ENCODE data around the gene SPATA7.

Gene SPATA7

DNA sequence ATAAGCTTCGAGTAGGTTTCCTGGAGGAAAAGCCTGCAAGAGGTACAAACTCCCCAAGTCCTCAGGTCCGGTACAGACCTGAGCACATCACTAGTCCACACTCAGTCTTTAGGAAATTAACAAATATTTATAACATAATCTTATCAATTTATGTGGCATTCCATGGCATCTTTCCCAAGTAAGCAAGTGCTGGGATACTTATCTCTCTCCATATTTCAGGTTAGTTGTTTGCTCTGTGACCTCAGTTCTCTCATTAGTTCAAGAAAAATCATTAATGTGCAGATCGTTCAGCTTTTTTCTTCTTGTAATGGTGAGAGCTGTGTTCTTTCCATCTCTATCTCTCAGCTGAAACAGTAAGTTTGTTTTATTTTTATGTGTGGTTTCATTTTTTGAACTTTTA is 34.7 kb downstream of the SPATA7 start:
- DNase-seq, result no peak

DNA sequence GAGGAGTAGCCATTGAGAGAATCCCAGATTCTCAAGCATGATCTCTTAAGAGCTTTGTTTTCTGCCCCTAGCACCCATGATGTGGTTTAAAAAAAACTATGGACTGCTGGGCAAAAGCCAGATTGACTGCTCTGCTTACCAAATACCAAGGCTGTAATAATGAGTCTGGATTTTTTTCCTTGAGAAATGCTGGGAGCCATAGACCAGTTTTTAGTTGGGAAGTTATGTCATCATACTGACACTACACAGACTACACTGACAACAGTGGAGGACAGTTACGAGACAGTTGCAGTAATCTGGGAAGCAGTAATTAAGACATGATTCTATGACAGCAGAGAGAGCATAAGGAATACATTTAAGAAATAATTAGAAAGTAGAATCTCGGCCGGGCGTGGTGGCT is 35.8 kb downstream of the SPATA7 start:
- DNase-seq, result no peak

DNA sequence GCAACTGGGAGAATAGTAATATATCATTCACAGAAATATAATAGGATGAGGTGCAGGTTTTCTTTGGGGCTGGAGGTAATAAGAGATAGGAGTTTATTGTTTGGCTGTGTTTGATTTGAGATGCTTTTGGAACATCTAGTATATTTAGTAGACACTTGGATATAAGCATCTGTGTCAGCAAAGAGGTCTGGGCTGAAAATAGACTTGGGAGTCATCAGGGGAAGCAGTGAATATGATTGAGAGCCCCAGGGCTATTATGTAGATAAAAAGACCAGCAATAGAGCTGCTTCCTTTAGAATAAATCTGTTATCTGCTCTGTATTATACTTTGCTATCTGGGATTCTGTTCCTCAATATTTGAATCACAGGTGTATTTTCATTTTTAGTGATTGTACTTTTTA is 36.6 kb downstream of the SPATA7 start:
- DNase-seq, result no peak

DNA sequence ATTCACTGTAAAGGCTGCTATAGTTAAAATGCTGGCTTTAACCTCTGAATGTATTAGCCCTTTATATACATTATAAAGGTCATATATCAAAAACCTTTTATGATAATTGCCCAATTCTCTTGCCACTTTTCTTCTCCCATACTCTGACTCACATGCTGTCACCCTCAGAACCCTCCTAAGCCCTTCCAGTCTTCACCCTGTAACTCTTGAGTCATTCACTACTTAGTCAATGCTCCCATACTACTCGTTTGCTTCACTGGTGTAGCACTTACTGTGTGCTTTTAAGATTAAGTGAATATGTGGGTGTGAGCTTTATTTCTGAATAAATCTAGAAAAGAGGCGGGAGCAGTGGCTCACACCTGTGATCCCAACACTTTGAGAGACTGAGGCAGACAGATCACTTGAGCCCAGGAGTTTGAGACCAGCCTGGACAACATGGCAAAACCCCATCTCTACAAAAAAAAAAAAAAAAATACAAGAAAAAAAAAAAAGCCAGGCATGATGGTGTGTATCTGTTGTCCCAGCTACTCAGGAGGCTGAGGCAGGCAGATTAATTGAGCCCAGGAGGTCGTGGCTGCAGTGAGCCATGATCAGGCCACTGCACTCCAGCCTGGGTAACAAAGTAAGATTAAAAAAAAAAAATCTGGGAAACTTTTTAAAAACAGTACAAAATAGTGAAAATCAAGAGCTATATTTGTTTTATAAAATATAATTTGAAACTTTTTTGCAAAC is 37.6 kb downstream of the SPATA7 start:
- DNase-seq, result peak; percentile 22

DNA sequence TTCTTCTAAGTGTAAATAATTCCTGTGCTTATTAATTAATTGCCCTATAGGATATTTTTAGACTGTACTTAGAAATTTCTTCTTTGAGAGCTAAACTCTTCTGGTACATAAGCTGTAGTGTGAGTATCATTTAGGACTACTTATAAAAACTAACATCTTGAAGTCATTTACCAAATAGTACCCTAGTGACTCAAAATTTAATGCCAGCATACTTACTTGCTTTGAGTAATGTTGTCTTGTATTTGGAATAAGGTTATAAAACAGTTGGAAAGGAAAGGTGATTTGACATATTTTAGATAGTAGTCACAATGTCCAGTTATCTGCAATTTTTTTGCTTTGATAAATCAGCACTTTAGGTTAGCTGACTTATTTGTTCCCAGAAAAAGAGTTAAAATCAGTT is 39.1 kb downstream of the SPATA7 start:
- DNase-seq, result no peak

DNA sequence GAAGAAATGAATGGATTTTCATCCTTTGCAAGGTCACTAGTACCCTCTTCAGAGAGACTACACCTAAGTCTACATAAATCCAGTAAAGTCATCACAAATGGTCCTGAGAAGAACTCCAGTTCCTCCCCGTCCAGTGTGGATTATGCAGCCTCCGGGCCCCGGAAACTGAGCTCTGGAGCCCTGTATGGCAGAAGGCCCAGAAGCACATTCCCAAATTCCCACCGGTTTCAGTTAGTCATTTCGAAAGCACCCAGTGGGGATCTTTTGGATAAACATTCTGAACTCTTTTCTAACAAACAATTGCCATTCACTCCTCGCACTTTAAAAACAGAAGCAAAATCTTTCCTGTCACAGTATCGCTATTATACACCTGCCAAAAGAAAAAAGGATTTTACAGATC is 40.8 kb downstream of the SPATA7 start:
- DNase-seq, result no peak

DNA sequence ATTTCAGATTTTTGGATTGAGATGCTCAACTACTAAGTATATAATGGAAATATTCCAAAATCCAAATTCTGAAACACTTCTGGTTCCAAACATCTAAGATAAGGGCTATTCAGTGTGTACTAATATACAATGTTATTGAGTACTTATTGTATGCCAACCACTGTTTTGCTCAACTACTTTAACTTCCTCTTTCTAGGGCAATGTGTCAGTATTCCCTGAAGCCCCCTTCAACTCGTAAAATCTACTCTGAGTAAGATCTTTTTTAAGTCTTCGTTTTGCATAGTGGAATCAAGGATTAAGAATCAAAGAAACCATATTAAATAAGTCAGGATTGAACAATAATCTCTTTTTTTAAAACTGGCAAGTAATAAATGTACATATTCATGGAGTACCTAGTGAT is 45.5 kb downstream of the SPATA7 start:
- no peak for DNase-seq

DNA sequence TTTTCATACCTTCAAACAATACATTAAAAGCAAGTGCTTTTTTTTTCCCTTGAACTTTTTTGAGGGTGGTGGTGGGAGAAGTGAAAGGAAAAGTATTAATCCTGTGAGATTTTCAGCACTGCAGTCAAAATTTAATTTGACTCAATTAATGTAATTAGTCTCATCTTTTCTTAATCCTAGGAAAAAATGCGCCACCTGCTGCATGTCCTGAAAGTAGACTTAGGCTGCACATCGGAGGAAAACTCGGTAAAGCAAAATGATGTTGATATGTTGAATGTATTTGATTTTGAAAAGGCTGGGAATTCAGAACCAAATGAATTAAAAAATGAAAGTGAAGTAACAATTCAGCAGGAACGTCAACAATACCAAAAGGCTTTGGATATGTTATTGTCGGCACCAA is 52.2 kb downstream of the SPATA7 start:
- no peak for DNase-seq

DNA sequence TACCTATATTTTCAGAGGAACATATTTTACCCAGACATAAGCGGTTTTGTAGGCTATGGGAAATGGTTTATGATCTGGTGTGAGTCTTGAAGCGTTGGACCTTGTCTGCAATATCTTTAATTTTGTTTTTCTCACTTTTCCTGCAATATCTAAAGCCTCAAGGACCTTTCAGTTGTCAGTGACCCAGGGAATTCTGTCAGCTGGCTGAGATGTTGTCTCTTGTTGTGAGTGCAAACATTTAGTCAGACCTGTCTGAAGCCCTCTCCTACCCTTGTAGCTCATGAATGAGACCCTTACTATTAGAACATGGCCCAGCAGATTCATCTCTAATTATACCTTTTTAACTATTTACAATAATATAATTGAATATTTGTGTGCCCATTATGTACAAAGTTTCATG is 53.6 kb downstream of the SPATA7 start:
- no peak for DNase-seq

DNA sequence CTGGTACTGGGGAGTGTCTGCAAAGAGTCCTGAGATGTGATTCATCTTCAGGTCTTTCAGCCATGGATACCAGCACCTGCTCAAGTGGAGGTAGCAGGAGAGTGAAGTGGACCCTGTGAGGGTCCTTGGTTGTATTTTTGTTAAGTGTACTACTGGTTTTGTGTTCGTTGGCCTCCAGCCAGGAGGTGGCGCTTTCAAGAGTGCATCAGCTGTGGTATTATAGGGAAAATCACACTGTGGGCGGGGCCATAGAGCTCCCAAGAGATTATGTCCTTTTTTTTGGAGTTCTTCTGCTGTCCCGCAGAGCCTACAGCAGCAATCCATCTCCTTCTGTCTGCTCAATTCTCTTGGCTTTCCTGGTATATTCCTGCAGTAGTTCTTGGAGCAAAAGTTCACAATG is 66.8 kb downstream of the SPATA7 start:
- DNase-seq, result peak; percentile 15

DNA sequence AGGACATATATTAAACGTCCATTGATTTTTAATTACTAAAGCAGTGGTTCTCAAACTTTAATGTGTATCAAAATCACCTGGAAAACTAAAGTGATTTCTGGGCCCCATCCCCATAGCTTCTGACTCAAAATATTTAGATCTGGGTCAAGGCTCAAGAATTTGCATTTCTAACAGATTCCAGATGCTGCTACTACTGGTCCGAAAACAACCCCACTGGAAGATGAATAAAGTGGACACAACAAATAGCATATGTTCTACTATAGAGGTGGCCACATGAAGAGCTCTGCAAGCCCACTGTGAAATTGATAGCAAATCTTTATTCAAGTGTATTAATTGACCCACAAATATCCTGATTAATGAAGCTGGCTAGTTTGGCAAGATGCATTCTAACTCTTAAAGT is 69.4 kb downstream of the SPATA7 start:
- DNase-seq, result no peak

DNA sequence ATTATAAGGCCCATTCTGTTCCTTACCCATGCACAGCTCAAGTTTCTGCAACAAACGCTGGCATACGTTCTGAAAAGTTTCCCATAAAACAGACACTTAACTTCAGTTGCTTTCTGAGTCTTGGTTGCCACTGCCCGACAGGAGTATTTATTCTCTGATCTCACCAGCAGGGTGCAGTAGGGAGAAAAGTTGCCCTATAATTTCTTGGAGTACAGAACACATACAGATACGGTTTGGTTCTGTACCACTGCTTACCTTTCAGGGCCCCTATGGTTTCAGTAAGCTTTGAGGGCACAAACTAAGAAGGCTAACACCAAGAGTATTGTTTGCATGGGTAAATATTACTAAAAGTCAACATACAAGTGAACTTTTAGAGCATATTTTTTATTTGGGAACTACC is 77.9 kb downstream of the SPATA7 start:
- peak; percentile 14 for DNase-seq

DNA sequence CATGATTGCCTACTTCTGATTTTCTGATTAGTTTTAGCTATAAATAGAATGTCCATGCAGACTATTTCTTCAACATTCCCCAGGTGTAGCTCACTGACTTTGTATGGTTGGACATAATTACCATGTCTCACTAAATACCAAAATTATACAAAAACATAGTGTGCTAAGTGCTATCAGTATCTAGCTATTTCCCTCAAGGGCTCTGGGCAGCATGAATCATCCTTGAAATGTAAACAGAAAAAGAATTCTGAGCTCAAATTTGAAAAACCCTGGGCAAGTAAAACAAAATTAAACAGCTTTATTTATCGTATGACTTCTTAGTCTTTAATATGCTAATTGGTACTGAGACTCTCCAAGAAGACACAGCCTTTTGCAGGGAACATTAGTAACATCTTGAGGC is 82.9 kb downstream of the SPATA7 start:
- DNase-seq, result no peak

DNA sequence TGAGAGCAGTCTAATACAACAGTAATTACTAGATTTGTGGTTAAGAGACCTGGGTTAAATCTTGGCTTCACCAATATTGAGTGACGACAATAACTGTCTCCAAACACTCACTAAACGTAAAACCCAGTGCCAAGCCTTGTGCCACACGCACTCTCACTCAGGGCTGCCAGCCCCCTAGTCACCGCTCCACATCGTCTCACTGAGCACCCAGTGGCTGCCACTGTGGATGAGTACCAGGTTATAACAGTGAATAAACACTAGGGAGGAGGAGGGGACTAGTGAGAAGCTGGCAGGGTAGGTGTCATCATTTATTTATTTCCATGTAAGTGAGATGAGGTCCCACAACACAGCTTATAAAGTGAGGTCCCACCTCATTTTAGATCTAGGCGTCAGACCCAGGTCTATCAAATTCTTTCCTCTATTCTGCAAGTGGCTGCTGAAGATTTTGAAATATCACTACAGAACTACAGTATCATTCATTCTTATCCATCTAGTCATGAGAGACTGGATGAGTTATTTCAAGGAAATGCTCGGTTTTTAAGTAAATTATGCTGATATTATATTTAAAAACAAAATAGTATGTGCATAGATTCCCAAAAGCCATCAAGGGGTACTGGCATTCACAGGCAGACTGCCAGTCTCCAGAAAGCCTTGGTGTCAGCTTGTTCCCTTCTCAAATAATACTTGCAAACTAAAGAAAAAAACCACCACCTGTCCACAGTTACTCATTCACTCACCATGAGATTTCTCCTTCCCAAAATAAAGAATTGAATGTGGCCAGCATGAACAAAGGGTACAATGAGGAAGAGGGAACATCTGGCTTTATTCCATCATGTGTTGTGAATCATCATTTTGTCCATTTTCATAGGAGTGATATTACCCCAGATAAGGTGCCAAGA is 85.3 kb downstream of the SPATA7 start:
- DNase-seq, result no peak

DNA sequence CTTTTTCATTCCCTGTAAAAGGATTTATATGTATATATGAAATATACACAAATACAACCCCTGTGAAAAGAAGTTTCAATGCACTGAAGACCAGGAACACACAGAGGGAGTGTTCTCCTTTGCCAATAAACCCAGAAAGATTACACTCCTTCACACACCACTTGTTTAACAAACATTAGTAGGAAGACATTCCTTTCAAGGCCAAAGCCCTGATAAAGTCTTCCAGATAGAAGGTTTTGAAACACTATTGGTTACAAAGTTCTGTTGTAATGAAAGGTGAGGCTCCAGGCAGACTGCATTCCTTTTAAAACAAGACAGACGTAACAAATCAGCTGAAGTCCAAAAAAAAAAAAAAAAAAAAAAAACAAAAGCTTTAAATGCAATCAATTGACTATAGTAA is 88.3 kb downstream of the SPATA7 start:
- no peak for DNase-seq

DNA sequence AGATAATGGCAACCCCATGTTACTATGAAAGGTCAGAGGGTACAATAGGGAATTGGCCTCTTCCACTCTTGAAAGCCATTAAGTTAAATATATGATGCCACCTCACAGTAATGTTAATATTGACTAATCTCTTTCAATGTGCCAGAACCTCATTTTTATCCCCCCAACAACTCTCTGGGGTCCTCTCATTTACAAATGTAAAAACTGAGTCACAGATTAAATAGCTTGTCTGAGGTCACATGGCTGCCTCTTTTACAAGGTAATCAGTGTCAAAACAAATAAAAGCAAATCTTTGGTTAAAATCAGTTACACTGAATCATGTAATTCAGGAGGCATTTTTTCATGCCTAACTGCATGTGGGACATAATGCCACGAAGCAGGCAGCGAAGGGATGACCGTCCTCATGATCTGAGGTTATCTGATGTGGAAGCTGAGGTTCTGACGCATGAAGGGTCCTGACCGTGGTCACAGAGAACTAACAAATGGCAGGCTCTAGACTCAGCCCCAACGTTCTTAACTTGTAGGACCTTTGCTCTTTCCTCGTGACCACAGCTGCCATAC is 90.8 kb downstream of the SPATA7 start:
- no peak for DNase-seq

DNA sequence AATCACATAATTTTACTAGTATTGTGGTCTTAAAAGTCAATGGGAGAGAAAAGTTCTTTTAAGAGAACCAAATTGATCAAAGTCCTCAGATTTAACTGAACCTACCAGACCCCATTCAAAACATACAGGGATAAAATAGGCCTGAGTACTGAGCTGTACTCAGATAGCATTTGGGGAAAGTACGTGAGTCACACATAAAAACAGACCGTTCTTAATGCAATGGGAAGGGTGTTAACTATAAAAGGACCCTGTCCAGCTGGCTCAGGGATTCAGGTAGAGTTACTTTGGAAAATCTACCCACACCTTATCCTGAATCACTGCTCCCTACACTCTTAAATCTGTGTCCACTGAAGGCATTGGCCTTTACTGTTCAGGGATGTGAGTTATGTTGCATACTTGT is 91.4 kb downstream of the SPATA7 start:
- DNase-seq, result no peak

DNA sequence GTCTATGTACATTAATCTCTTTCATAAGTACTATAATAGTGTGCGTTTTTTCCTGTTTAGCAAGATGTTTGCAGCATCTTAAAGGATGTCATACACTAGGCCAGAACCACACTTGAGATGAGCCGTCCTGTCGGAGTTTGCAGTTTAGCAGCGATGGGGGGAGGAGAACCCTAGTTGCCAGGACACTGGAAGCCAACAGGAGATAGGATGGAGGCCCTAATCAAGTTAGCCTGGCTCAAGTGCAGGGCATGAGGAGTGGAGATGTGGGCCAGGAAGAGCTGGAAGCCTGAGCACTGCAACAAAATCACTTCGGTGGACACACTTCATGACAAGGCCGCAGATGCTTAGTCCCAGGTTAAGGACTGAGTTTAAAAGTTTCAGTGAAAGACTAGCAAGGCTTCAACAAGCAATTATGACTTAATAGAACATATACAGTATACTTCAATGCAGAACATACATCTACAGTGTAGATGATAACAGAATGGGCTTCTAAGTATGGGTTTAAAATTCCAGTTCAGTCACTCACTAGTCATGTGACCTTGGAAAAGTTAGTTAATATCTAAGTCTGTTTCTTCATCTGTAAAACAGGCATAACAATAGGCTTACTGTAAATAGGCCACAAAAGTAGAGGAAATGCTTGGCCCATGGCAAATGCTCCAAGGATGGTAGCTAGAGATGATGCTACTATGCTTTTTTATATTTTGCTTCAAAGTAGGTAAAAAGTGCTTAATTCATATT is 92.2 kb downstream of the SPATA7 start:
- DNase-seq, result no peak

DNA sequence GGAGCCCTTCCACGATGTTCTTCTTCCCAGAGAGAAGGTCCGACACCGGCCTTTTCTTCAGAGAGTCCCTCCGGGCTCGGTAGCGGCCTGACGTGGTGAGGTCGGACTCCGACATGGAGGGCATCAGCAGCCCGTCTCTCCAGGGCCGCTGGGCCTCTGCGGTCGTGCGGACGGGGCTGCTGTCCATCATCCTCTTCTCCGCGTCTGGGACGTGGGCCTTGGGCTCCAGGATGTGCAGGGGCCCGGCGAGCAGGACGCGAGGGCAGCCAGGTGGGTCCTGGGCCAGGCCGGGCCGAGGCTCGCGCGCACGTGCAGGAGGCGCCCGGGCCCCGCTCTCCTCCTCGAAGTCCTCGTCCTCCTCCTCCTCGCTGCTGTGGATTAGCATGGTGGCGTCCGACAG is 93.5 kb downstream of the SPATA7 start:
- DNase-seq, result no peak

DNA sequence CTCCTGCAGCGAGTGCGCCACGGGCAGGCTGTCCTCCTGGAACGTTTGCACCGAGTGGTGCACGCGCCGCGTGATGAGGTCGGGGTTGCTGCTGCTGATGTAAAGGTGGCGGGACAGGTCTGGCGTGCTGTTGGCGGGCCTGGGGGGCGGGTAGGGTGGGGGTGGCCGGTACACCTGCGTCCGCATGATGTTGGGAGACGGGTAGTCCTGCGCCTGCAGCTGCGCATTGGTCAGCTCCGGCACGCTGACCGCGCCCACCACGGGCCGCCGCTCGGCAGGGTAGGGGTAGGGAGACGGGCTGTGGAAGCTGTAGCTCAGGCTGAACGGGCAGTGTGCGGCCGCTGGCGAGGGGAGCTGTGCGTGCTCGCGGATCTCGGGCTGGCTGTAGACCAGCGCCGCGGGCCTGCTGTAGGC is 94.1 kb downstream of the SPATA7 start:
- no peak for DNase-seq

DNA sequence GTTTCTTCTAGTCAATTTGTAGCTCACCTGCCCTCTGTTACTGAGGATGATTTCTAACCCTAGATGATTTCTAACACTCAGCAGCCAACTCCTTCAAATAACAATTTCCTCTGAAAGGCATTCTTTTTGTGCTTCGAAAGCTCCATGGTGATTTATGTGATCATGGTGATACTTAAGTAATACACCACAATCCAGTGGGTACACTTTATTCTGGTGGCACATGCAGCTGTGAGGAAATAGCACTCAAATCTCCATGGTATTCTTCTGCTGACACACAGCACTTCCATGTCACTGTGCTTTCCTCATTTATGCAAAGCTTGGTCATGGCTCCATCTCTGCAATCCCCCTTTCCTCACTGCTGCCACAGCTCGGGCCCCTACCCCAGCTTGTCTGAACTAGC is 95.6 kb downstream of the SPATA7 start:
- DNase-seq, result no peak

DNA sequence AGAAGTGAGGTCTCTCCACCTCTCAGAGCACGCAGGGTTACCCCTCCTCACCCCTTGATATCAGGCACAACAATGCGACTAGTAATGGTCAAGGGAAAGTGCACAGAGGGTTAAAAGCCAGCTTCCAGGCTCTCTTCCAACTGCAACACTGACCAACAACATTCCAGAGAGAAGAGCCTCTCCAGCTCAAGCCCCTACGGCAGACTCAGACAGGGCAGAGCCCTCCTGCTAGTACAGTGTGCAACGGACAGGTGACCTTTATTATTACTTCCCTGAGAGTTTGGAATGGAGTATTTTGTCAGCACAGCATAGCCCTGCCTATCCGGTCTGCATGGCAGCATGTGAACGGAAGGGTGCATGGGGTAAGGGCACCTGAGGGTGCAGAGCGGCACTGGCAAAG is 96.3 kb downstream of the SPATA7 start:
- no peak for DNase-seq

DNA sequence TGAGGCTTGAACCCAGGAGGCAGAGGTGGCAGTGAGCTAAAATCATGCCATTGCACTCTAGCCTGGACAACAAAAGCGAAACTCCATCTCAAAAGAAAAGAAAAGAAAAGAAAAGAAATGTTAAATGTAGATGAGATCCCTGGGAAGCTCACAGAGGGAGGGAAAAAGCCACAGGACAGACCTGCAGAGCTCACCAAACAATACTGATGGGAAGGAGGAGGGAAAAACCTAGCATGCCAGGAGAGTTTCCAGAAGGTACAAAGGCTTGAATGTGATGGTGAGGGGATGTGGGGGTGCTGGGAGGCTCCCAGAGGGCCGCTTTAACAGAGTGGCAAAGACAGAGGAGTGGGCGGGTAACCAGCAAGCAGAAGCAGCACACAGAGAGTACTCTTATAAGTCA is 97.1 kb downstream of the SPATA7 start:
- no peak for DNase-seq
